SW 1271 (cell line): ENCODE results near the gene NXN.
"Not testable (repeated sequence)": the region's sequence is repeated elsewhere in the genome, so short reads cannot be mapped to it uniquely, and the experiment has no call there.

Experiments used
- DNase-seq, 2 experiments: peaks; one replicate each; lab custom pipeline; 2025; lab: John Stamatoyannopoulos, UW

NXN gene

GRCh38 chr17:798246-798645, 181.3 kb downstream of the NXN start:
- DNase-seq, result no peak

GRCh38 chr17:797236-797840, 182.2 kb downstream of the NXN start:
- DNase-seq, result no peak

GRCh38 chr17:796609-797008, 183.0 kb downstream of the NXN start:
- no peak for DNase-seq

- DNase-seq, result no peak
These were observed 183.9 kb downstream of the NXN start for GRCh38 chr17:795721-796120.

GRCh38 chr17:795276-795675, 184.3 kb downstream of the NXN start:
- no peak for DNase-seq

- DNase-seq, result peak; percentile 48 to 65
These were observed 184.7 kb downstream of the NXN start for GRCh38 chr17:794876-795275.

- DNase-seq, result peak; percentile 9 to 26
These were observed 187.3 kb downstream of the NXN start for GRCh38 chr17:792277-792676.

- DNase-seq, result no peak
These were observed 187.7 kb downstream of the NXN start for GRCh38 chr17:791829-792228.

- not testable (repeated sequence) for DNase-seq
These were observed 188.7 kb downstream of the NXN start for GRCh38 chr17:790874-791247.

GRCh38 chr17:789931-790873, 189.4 kb downstream of the NXN start:
- DNase-seq, result not testable (repeated sequence)

GRCh38 chr17:789160-789840, 190.3 kb downstream of the NXN start:
- DNase-seq, result no peak

GRCh38 chr17:788551-788950, 191.0 kb downstream of the NXN start:
- DNase-seq, result no peak

- no peak for DNase-seq
These were observed 191.8 kb downstream of the NXN start for GRCh38 chr17:787641-788221.

- not testable (repeated sequence) for DNase-seq
These were observed 193.7 kb downstream of the NXN start for GRCh38 chr17:785901-786300.

GRCh38 chr17:784143-784542, 195.4 kb downstream of the NXN start:
- no peak for DNase-seq

GRCh38 chr17:781805-782731, 197.5 kb downstream of the NXN start, which contains the start of the genes GLOD4 and MRM3:
TSS of gene GLOD4 (minus strand) at chr17:782280. CDS start at chr17:782255, 25 bp downstream.
TSS of gene MRM3 (plus strand) at chr17:782353. CDS start at chr17:782379, 26 bp downstream.
- peak; percentile 44 to 81 for DNase-seq

- DNase-seq, result no peak
These were observed 201.5 kb downstream of the NXN start for GRCh38 chr17:778096-778495.

GRCh38 chr17:774313-774584, 205.3 kb downstream of the NXN start:
- DNase-seq, result no peak

- no peak for DNase-seq
These were observed 205.9 kb downstream of the NXN start for GRCh38 chr17:773467-774312.

GRCh38 chr17:773016-773415, 206.6 kb downstream of the NXN start:
- no peak for DNase-seq
